Heart left ventricle (tissue), 16 donors: ENCODE measurements around the gene KCTD2. TPM values are rescaled to one million over a fixed set of nuclear protein-coding genes. Genes with fewer than 3 reads are reported as not detected.

Experiments
- ATAC-seq, 4 donors: fragments of 200-7000 bp; cut with Tn5 transposase; one replicate each; pipeline ENCODE4 v1.9.1; 2020 to 2022; ENCODE audit warnings: moderate library complexity in 4 of 4, mild to moderate bottlenecking in 3 of 4, moderate number of reproducible peaks in 1 of 4
- DNase-seq, 5 donors: peaks; one replicate each; pipeline ENCODE4 v3.0.0-alpha.2; 2020
- H3K27ac ChIP-seq, 12 donors: fragments of 200-600 bp; sonication (generic) in 4 of 12; one replicate each; pipeline versions ENCODE4 v1.5.0 to v1.8.0; 2016 to 2022; ENCODE audit warnings: mild to moderate bottlenecking in 2 of 12
- H3K27me3 ChIP-seq, 9 donors: fragments of 200-600 bp; sonication (generic) in 2 of 9; one replicate each; pipeline versions ENCODE4 v1.5.1 to v1.8.0; 2016 to 2022; ENCODE audit warnings: mild to moderate bottlenecking in 3 of 9
- H3K36me3 ChIP-seq, 9 donors: fragments of 200-600 bp; sonication (generic) in 2 of 9; one replicate each; pipeline versions ENCODE4 v1.5.0 to v1.8.0; 2018 to 2022; ENCODE audit warnings: mild to moderate bottlenecking in 2 of 9
- H3K4me1 ChIP-seq, 12 donors: fragments of 200-600 bp; sonication (generic) in 4 of 12; one replicate each; pipeline versions ENCODE4 v1.5.0 to v1.8.0; 2016 to 2022; ENCODE audit warnings: mild to moderate bottlenecking in 3 of 12
- H3K4me3 ChIP-seq, 12 donors: fragments of 200-600 bp; sonication (generic) in 4 of 12; one replicate each; pipeline versions ENCODE4 v1.5.0 to v1.8.0; 2017 to 2022; ENCODE audit warnings: mild to moderate bottlenecking in 9 of 12, moderate library complexity in 4 of 12
- H3K9me3 ChIP-seq, 12 donors: fragments of 200-600 bp; sonication (generic) in 4 of 12; one replicate each; pipeline versions ENCODE4 v1.5.0 to v1.8.0; 2016 to 2022; ENCODE audit warnings: mild to moderate bottlenecking in 1 of 12
- POLR2A ChIP-seq, 2 donors: fragments of 450-650 bp; IDR thresholded peaks; one replicate each; pipeline ENCODE4 v1.6.1; 2017; ENCODE audit warnings: antibody characterized with exemption in 2 of 2, mild to moderate bottlenecking in 2 of 2, moderate library complexity in 2 of 2
- WGBS, 4 donors: extraction: QIAGEN DNeasy Blood & Tissue Kit in 2 of 4; methylation state at CpG; one replicate each; pipeline versions ENCODE4 v1.1.5 to v1.1.7; 2013 to 2018; 5-methylcytosine and 5-hydroxymethylcytosine counted together
- intact Hi-C, 10 donors: fragments of 100-400 bp; cut with DNase I; formaldehyde crosslinking; loops; one replicate each; pipeline versions ENCODE4 v1.11.1 to v1.14.2; 2022
- polyA plus RNA-seq, 2 donors: library from polyadenylated mRNA; stranded (reverse); fragments of 200-250 nt; gene quantifications; one replicate each; pipeline ENCODE4 v1.2.3, GENCODE V29; 2013
- total RNA-seq, 9 donors: library from RNA; depleted of rRNA in 2 of 9; stranded (reverse); fragments of >200 nt in 2 of 9; fragmentation: NEBNext Ultra II Directional in 3 of 9; extraction: Animal tissue kit (Norgen Biotek cat#: 25700) in 3 of 9; gene quantifications; one replicate each; pipeline versions ENCODE4 v1.1.0 to v1.2.4, GENCODE V29; 2016 to 2023
- TF ChIP-seq, protein P1 (sequence below), 12 donors: fragments of 200-600 bp; sonication (generic) in 4 of 12; IDR thresholded peaks; one replicate each; pipeline versions ENCODE4 v1.5.0 to v1.8.0; 2018 to 2022; ENCODE audit warnings: antibody characterized with exemption in 12 of 12, mild to moderate bottlenecking in 5 of 12
- donor health status: ischemic (EF 13 %, LVEDD 7.1; RV severe dilation, severe dysfunction).
- donor health status: healthy with polysubstance abuse.
- donor health status: DM: no; HTN: yes; CAD: no.
- donor health status: DM: no; HTN: no; CAD: no.
- donor health status: ischemic (EF 25% LVEDD 6.9; RV normal size, moderate dysfunction).
- donor health status: ischemic (EF 25% LVEDD 5.7; RV mildly dilated, moderate dysfunction).
- donor health status: healthy.
- donor health status: DM: yes; HTN: yes; CAD: no.
- donor health status: ischemic (EF 35%, LVEDD 5.7; RV mildly dilated, moderate dysfunction).
- donor health status: nonischemic (EF 11% LVEDD 7.7; RV severe dilation, severe dysfunction).
- donor health status: DM: yes; HTN: yes; CAD: no.
- donor health status: PGD.
- donor health status: ischemic (EF 29% LVEDD 5.4; RV normal size, mild dysfunction).
- donor health status: nonischemic (EF 23%, LVEDD 6.1; RV moderate dilation, normal function).

Gene KCTD2
- total and polyA plus RNA-seq, 11 donors = 15.7 to 38.7 (median 31.5) TPM

GRCh38 chr17:75109407-75110233, 62.6 kb downstream of the KCTD2 start, which contains the start of gene ARMC7:
TSS of gene ARMC7 (plus strand) at chr17:75109969. CDS start at chr17:75110289, 320 bp downstream.
- Histone ChIP-seq H3K27me3 (no peaks in the 10 kb centered on the region), H3K9me3 (no peaks in the 10 kb centered on the region), H3K27ac (peak within 1 kb of the TSS in 11 of 12 donors; percentile 66 to 91 (median 81)), H3K4me1 (peaks cover 0 to 44% (median 28%) of the 10 kb centered on the region in 12 donors), H3K36me3 (peaks cover 0 to 4% (median 0%) of the 10 kb centered on the region in 9 donors), H3K4me3 (peak within 1 kb of the TSS; percentile 78 to 98 (median 92))
- ATAC-seq (peak; percentile 80 to 92 (median 90)), DNase-seq (peak; percentile 90 to 97 (median 92))
- peak in 1 of 2 donors; percentile 88 for TF ChIP-seq POLR2A (IDR thresholded peaks at IDR 0.05)
- TF ChIP-seq, protein P1, sequence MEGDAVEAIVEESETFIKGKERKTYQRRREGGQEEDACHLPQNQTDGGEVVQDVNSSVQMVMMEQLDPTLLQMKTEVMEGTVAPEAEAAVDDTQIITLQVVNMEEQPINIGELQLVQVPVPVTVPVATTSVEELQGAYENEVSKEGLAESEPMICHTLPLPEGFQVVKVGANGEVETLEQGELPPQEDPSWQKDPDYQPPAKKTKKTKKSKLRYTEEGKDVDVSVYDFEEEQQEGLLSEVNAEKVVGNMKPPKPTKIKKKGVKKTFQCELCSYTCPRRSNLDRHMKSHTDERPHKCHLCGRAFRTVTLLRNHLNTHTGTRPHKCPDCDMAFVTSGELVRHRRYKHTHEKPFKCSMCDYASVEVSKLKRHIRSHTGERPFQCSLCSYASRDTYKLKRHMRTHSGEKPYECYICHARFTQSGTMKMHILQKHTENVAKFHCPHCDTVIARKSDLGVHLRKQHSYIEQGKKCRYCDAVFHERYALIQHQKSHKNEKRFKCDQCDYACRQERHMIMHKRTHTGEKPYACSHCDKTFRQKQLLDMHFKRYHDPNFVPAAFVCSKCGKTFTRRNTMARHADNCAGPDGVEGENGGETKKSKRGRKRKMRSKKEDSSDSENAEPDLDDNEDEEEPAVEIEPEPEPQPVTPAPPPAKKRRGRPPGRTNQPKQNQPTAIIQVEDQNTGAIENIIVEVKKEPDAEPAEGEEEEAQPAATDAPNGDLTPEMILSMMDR (IDR thresholded peaks at IDR 0.05) = peak in 2 of 12 donors; percentile 6 to 21
- intact Hi-C loops = loop anchor here in 9 of 10 donors (1.0 to 10.0 kb wide), 15 partner anchors 32 to 305 kb away; partner anchors contain the start of genes NUP85 (in 2 of the 9), GRB2 (in 1 of the 9) and SUMO2 (in 1 of the 9)
- WGBS, 4 donors = 0 to 1% (median 1%) methylated on average over 58 to 68 of the region's 68 CpGs

DNA sequence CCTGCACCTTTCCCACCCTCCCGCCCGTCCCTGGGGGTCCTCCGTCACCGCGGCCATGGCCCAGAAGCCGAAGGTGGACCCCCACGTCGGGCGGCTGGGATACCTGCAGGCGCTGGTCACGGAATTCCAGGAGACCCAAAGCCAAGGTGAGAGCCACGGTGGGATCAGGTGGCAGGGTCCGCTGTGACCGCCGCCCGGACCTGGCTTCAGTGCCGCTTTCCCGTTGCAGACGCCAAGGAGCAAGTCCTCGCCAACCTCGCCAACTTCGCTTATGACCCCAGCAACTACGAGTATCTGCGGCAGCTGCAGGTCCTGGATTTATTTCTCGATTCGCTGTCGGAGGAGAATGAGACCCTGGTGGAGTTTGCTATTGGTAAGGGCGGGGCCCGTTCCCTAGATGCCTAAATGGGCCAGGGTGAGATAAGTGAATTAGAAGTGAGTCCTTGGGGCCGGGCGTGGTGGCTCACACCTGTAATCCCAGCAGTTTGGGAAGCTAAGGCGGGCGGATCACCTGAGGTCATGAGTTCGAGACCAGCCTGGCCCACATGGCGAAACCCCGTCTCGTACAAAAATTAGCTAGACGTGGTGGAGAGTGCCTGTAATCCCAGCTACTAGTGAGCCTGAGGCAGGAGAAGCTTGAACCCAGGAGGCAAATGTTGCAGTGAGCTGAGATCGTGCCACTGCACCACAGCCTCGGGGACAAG, 63.4 kb downstream of the KCTD2 start:
- WGBS, 4 donors = 20 to 38% (median 24%) methylated on average over 28 to 40 of the region's 40 CpGs
- TF ChIP-seq, protein P1 (IDR thresholded peaks at IDR 0.05) = no peak
- no peak for TF ChIP-seq POLR2A (IDR thresholded peaks at IDR 0.05)
- ATAC-seq (no peak), DNase-seq (peak in 1 of 5 donors; percentile 49)
- peak overlapping the region; percentile 78 to 98 (median 92) for H3K4me3 ChIP-seq
- no peaks in the 10 kb centered on the region for H3K36me3 ChIP-seq
- H3K27ac ChIP-seq = peak overlapping the region in 11 of 12 donors; percentile 66 to 91 (median 81)
- peaks cover 3 to 52% (median 34%) of the 10 kb centered on the region in 12 donors for H3K4me1 ChIP-seq
- intact Hi-C loops = loop anchor here in 9 of 10 donors (1.0 to 10.0 kb wide), 11 partner anchors 33 to 304 kb away; partner anchors contain the start of genes NUP85 (in 2 of the 9), GRB2 (in 1 of the 9) and SUMO2 (in 1 of the 9)
- H3K27me3 ChIP-seq = no peaks in the 10 kb centered on the region
- no peaks in the 10 kb centered on the region for H3K9me3 ChIP-seq

- H3K36me3 ChIP-seq = peaks cover 0 to 6% (median 0%) of the 10 kb centered on the region in 9 donors
- no peak overlapping the region for H3K27ac ChIP-seq
- TF ChIP-seq, protein P1 (IDR thresholded peaks at IDR 0.05) = no peak
- TF ChIP-seq POLR2A (IDR thresholded peaks at IDR 0.05) = no peak
- no peak for ATAC-seq
- H3K27me3 ChIP-seq = no peaks in the 10 kb centered on the region
- H3K4me3 ChIP-seq = no peak overlapping the region
- intact Hi-C loops = loop anchor here in 9 of 10 donors (5.0 to 10.0 kb wide), 10 partner anchors 35 to 303 kb away; partner anchors contain the start of genes NUP85 (in 2 of the 9), GRB2 (in 1 of the 9) and SUMO2 (in 1 of the 9)
- WGBS, 4 donors = 77 to 81% (median 80%) methylated on average over 7 of the region's 7 CpGs
- no peak for DNase-seq
- H3K4me1 ChIP-seq = peaks cover 3 to 57% (median 31%) of the 10 kb centered on the region in 12 donors
- H3K9me3 ChIP-seq = no peaks in the 10 kb centered on the region
Observed at GRCh38 chr17:75111777-75112335, 64.8 kb downstream of the KCTD2 start.
